Activated CD4-positive, alpha-beta T cell treated with anti-CD3 and anti-CD28 coated beads, Interleukin-2, amount 10 ng/mL, durations not matched to agents 7 days and 5 days (primary cell): Measurements from ENCODE around the gene ATP6V1F. TPM values are rescaled to one million over a fixed set of nuclear protein-coding genes. Genes with fewer than 3 reads are reported as not detected.
"Not testable (repeated sequence)": the region's sequence is repeated elsewhere in the genome, so short reads cannot be mapped to it uniquely, and the experiment has no call there.

Experiments used
- CTCF ChIA-PET: fragments of 350-600 bp; sonication (Branson Sonifier 250); formaldehyde crosslinking; loops from one replicate; lab custom pipeline; 2021; ENCODE audit warnings: antibody characterized with exemption; lab: Charles Lee
- POLR2A ChIA-PET: fragments of 350-600 bp; sonication (Branson Sonifier 250); formaldehyde crosslinking; loops from one replicate; lab custom pipeline; 2021; ENCODE audit warnings: antibody characterized with exemption; lab: Charles Lee
- DNase-seq: peaks from one replicate; pipeline ENCODE4 v3.0.0-alpha.2; 2020
- H3K27ac Mint-ChIP-seq: one replicate; pipeline ENCODE4 v1.8.0; 2021; ENCODE audit warnings: mild to moderate bottlenecking, moderate library complexity, mixed read lengths
- H3K27me3 Mint-ChIP-seq: one replicate; pipeline ENCODE4 v1.8.0; 2021; ENCODE audit warnings: mixed read lengths
- H3K36me3 Mint-ChIP-seq: one replicate; pipeline ENCODE4 v1.8.0; 2021; ENCODE audit warnings: low read depth, mixed read lengths
- H3K4me1 Mint-ChIP-seq: one replicate; pipeline ENCODE4 v1.8.0; 2021; ENCODE audit warnings: mixed read lengths
- H3K4me3 Mint-ChIP-seq: one replicate; pipeline ENCODE4 v1.8.0; 2021; ENCODE audit warnings: mild to moderate bottlenecking, moderate library complexity, mixed read lengths
- H3K9me3 Mint-ChIP-seq: one replicate; pipeline ENCODE4 v1.8.0; 2021; ENCODE audit warnings: mixed read lengths
- total RNA-seq, 2 experiments: library from RNA; stranded (reverse); gene quantifications; one replicate each; pipeline ENCODE4 v1.2.3, GENCODE V29; 2021

ATP6V1F gene
- total RNA-seq, 2 experiments from 2014 or later, result 123 to 143 TPM

DNA sequence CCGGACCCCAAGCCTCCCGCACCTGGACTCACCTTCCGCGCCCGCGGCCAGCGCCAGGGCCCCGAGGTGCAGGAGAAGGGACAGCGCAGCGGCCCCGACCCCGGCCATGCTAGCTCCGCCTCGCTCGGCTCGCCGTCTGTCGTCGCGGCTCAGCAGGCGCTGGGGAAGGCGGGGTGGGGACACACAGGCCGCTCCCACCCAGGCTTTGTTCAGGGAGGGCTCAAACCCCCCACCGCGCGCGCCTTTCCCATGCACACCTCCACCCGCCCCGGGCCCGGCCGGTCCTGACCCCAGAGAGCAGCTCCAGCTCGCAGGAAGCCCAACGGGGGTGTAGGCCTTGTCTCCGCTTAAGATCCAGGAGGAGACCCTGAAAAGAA, 47.9 kb downstream of the ATP6V1F start, which contains the start of gene KCP:
TSS of gene KCP (minus strand) at position 141 of the 377 bp plus-strand sequence. CDS start at position 108, 33 bp downstream.
- Mint-ChIP-seq H3K36me3 (no peaks in the 10 kb centered on the region), H3K4me1 (peaks cover 3% of the 10 kb centered on the region), H3K27ac (no peak within 1 kb of the TSS), H3K4me3 (no peak within 1 kb of the TSS), H3K9me3 (no peaks in the 10 kb centered on the region), H3K27me3 (peaks cover 45% of the 10 kb centered on the region)
- CTCF ChIA-PET, result no interaction called here
- no peak for DNase-seq
- POLR2A ChIA-PET, result no interaction called here

DNA sequence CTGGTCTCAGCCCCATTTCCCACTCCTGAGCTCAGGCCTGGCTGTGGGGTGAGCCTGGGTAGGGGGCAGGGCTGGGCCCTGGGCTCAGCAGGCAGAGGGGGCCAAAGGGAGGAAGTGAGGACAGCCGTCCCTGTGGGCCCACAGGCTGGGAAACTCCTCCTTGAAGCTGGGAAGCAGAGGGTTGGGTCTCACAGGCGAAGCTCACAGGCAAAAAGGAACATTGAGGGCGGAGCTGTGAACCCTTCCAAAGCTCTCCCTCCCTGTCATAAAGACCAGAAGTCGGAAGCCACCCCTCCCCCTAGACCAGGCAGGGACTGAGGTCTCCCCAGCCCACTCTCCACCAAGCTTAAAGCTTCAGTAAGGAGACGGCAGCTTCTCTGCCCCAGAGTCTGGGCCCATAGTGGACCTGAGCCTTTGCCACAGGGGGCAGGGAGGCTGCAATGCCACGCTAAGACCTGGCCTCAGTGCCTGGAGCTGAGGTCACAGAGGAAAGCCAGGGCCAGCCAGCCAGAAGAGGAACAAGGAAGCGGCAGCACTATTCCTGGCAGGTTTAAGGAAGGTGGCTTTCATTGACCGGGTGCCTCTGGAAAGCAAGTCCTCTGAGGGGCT, 48.9 kb downstream of the ATP6V1F start:
- H3K27me3 Mint-ChIP-seq, result peaks cover 42% of the 10 kb centered on the region
- POLR2A ChIA-PET, result no interaction called here
- no peak for DNase-seq

DNA sequence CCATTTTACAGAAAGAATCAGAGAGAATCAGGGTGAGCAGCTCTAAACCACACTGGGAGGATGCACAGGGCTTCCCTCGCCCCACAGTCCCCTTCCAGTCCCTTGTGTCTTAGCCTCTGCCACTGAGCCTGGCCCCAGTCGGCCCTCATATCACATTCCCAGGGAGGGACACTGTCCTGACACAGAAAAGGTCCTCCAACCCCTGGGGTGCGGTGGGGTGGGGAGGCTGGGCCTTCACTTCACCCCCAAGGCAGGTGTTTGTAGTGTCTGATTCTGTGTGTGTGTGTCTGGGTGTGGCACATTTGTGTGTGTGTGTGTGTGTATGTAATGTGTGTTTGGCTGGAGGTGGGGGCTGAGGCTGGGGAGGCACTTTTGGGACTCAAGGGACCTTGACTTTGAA, 49.6 kb downstream of the ATP6V1F start:
- DNase-seq, result no peak
- Mint-ChIP-seq H3K27me3 (peaks cover 50% of the 10 kb centered on the region), H3K9me3 (no peaks in the 10 kb centered on the region), H3K4me1 (peaks cover 3% of the 10 kb centered on the region), H3K4me3 (no peak overlapping the region), H3K27ac (no peak overlapping the region), H3K36me3 (no peaks in the 10 kb centered on the region)
- ChIA-PET CTCF (interaction anchor here (1.2 to 1.4 kb wide), 3 partner anchors 9 to 179 kb away, joined by 3 to 4 read pairs (median 4); no protein-coding TSS in a partner anchor), POLR2A (no interaction called here)

More for the DNA sequence above, 48.9 kb downstream of the ATP6V1F start:
- CTCF ChIA-PET, result interaction anchor here (0.9 to 1.4 kb wide), 5 partner anchors 9 to 180 kb away, joined by 3 to 4 read pairs (median 3); no protein-coding TSS in a partner anchor
- Mint-ChIP-seq H3K9me3 (no peaks in the 10 kb centered on the region), H3K27ac (no peak overlapping the region), H3K4me3 (no peak overlapping the region), H3K36me3 (no peaks in the 10 kb centered on the region), H3K4me1 (peaks cover 3% of the 10 kb centered on the region)

DNA sequence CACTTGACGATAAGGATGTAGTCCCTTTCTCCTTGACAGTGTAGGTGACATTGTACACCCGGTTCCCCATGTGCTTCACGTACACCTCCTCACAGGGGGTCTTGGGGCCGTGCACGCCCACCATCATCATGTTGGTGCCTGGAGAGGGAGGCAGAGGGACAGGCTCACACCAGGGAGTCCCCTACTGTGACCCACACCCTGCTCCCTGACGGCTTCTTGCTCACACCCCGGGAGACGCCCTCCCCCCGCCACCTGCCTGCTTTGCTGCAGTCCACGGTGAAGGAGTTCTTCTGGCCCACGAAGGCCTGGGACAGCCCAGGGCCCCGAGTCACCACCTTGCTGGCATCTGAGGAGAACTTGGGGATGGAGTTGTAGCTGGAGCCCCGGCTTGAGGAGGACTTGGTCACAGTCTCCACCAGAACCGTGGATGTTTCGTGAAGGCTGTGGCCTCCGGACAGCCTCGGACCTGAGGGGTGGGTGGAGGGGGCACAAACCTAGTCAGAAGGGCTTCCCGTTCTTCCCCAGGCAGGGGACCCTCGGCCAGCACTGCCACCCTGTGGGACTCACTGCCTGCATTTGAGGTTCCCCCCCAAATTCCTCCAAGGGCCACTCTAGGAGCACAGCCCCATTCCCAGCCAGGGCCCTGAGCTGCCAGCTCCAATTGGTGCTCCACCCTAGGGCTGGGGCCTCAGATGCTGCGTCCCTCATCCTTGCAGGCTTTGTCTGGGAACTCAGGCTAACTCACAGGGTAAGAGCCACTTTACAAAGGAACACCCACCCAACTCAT, 50.2 kb downstream of the ATP6V1F start:
- CTCF ChIA-PET, H3K27ac Mint-ChIP-seq, H3K4me3 Mint-ChIP-seq, H3K9me3 Mint-ChIP-seq, H3K36me3 Mint-ChIP-seq, DNase-seq, H3K4me1 Mint-ChIP-seq, POLR2A ChIA-PET: not testable (repeated sequence)
- peaks cover 55% of the 10 kb centered on the region for H3K27me3 Mint-ChIP-seq

DNA sequence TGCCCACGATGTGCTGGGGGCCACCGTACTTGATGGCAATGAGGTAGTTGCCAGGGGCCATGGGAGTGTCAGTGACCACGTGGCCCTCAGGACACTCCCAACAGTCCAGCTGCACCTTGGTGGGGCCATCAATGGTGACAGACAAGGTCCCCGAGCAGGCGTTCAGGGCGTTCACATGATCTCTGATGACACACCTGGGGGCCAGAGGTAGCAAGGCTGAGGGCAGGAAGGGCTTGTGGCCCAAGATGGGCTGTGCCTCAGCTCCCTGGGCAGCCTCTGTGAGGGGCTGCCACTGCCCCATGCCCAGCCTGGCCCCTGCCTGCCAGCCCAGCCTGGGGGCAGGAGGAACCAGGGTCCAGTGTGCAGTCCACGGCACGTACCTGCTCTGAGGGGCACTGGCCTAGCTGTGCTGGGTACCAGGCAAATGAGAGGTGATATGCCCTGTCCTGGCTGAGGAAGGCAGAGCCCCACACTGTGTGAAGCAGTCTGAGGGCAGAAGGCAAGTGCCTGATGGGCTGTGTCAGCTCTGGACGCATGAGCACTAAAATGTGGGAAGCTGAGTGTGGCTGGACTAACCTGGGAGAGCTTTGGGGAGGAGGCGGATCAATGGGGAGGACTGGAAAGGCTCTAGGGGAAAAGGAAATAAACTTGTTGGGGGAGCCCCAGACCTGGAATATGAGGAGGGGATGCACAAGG, 51.4 kb downstream of the ATP6V1F start:
- ChIA-PET POLR2A (no interaction called here), CTCF (interaction anchor here (0.5 kb wide), 1 partner anchor 110 kb away, joined by 3 read pairs; no protein-coding TSS in a partner anchor)
- Mint-ChIP-seq H3K4me3 (no peak overlapping the region), H3K27ac (no peak overlapping the region), H3K36me3 (no peaks in the 10 kb centered on the region), H3K4me1 (peaks cover 3% of the 10 kb centered on the region), H3K27me3 (peaks cover 61% of the 10 kb centered on the region), H3K9me3 (no peaks in the 10 kb centered on the region)
- no peak for DNase-seq

DNA sequence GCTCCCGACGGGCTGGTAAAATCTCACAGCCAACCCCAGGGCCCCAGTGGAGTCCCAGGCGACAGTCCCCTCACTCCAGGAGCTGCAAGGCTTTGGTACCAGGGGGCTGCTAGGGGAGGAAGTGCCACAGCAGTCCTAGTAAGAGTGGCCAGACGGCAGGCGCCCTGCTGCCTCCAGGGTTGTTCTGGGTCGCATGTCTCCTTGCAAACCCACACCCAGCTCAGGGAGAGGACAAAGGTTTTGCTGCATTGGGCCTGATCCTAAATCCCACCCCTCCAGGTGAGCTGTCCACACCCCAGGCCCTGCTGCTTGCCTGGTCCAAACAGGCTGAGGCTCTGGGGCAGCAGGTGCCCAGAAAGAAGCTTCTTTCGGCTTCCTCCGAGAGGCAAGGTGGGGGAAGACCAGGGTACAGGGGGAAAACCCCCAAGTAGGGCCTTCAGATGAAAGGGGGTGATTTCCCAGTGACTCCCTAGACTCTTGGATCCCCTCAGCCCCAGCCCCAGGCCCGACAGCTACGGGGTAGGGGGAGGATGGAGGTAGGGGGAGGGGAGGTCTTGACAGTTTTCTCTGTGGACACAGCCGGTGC, 52.0 kb downstream of the ATP6V1F start:
- POLR2A ChIA-PET, result no interaction called here
- Mint-ChIP-seq H3K9me3 (no peaks in the 10 kb centered on the region), H3K36me3 (no peaks in the 10 kb centered on the region), H3K27ac (no peak overlapping the region), H3K4me1 (peaks cover 3% of the 10 kb centered on the region), H3K4me3 (no peak overlapping the region), H3K27me3 (peaks cover 61% of the 10 kb centered on the region)
- no peak for DNase-seq
- CTCF ChIA-PET, result no interaction called here

DNA sequence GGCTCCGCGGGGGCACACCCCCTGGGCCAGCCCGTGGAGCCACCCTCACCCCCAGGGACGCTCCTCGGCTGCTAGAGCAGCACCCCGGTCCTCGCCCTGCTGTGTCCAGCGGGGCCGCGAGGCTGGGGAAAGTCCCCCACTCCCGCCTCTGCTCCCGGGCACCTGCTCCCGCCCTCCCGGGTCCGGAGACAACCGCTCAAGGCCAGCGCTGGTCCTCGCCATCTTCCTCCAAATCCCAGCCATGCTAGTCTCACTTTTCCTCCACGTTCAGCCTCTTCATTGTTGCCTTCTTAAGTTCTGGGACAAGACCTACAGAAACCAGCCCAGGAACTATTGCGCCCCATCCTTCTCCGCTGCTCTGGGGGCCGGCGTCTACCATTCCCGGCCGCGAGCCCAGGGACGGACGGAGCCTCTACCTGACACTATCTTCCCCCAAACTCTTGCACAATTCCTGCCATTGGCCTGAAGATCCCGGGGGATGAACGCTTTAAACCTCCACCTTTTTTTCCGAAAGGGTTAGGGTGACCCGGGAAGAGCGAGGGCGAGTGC, 52.7 kb downstream of the ATP6V1F start:
- no peak overlapping the region for H3K4me3 Mint-ChIP-seq
- peaks cover 62% of the 10 kb centered on the region for H3K27me3 Mint-ChIP-seq
- H3K36me3 Mint-ChIP-seq, result no peaks in the 10 kb centered on the region
- H3K4me1 Mint-ChIP-seq, result peaks cover 3% of the 10 kb centered on the region
- H3K27ac Mint-ChIP-seq, result no peak overlapping the region
- ChIA-PET CTCF (no interaction called here), POLR2A (no interaction called here)
- DNase-seq, result no peak
- no peaks in the 10 kb centered on the region for H3K9me3 Mint-ChIP-seq

Other genes starting within 250 kb of the ATP6V1F start
- under 1 TPM; 0.48 to 0.92 TPM for gene GARIN1A, start 190.6 kb upstream of the ATP6V1F start, total RNA-seq
- 10 to 100 TPM; 29.5 to 32.1 TPM for gene CALU, start 123.5 kb upstream of the ATP6V1F start, total RNA-seq
- not detected for gene OPN1SW, start 87.1 kb upstream of the ATP6V1F start, total RNA-seq
- gene CCDC136, start 70.9 kb upstream of the ATP6V1F start, total RNA-seq, result 1 to 10 TPM; 5.1 to 6.8 TPM
- gene FLNC, start 32.5 kb upstream of the ATP6V1F start, total RNA-seq, result not detected
- under 1 TPM; 0.10 to 0.12 TPM for gene KCP, start 47.9 kb downstream of the ATP6V1F start, total RNA-seq
- 1 to 10 TPM; 6.5 to 6.7 TPM for gene IRF5, start 75.1 kb downstream of the ATP6V1F start, total RNA-seq
- gene TNPO3, start 192.3 kb downstream of the ATP6V1F start, total RNA-seq, result 10 to 100 TPM; 44.3 to 48.1 TPM